Measurements from ENCODE around the gene GADL1.

GADL1 gene

DNA sequence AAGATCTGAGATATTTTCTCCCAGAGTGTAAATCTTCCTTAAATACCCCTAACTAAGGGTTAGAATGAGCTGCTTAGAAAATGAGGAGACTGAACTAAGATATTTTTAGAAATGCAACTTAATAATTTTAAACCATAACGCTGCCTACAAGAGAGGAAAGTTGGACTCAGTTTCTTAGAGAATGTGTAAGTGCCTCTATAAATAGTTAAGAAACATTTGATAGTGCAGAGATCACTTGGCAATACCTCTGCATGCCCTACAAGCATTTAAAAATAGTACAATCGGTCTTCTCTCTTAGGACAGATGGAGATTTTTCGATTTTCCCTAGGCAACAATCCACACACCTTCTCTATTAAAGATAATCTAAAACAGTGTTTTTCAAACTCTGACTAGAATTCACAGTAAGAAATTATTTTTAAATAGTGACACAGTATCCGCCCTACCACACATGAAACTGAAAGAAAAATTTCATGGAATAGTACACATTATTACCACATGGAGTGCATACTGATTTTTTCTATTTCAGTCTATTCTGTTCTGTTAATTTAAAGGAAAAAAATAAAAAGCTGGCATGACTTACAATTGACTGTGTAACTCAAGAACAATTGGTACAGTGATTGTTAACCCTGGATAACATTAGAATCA, 83.2 kb downstream of the GADL1 start:
- DNase-seq (ENCODE audit: low read depth in 2 of 2) = no peak

DNA sequence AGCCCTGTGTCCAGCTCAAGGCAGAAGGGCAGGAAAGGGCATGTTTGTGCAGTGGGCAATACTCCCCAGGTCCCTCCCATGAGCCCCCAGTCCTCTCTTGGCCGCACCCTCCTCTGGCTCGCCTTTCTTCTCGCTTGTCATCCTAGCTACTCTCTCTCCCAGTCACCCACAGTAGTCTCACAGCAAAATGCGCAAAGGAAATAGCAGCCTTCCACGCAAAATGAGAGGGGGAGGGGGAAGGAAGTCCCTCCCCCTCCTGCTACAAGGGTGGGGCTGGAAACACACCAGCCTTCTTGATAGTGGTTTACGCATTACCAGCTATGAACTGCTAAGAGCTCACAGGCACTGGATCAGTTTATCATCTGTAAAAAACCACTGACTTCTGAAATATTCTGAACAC, 83.8 kb downstream of the GADL1 start:
- no peak for DNase-seq (ENCODE audit: low read depth in 2 of 2)

DNA sequence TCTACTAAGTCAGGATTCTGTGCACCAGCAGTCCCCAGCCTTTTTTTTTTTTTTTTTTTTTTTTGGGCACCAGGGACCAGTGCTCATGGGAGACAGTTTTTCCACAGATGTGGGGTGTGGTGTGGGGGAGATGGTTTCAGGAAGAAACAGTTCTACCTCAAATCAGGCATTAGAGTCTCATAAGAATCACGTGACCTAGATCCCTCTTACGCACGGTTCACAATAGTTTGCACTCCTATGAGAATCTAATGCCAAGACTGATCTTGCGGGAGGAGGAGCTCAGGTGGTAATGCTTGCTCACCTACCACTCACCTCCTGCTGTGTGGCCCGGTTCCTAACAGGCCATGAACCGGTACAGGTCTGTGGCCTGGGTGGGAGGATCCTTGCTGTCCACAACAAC, 88.8 kb downstream of the GADL1 start:
- no peak for DNase-seq (ENCODE audit: low read depth in 2 of 2)

DNA sequence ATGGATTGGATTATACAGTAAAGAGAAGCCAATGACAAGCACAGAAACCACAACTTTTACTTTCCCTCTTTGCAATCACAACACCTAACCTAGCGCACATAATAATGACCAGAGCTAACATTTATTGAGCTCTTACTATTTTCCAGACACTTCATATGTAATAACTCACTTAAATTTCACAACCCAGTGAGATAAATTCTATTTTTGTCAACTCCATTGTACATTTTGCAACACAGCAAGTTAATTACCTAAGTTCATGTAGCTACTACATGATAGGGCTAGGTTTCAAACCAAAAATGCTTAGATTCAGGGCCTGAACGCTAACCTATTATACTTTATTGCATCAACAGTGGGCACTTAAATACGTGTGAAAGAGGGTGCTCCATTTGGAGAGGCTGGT, 89.5 kb downstream of the GADL1 start:
- DNase-seq (ENCODE audit: low read depth in 2 of 2) = no peak

DNA sequence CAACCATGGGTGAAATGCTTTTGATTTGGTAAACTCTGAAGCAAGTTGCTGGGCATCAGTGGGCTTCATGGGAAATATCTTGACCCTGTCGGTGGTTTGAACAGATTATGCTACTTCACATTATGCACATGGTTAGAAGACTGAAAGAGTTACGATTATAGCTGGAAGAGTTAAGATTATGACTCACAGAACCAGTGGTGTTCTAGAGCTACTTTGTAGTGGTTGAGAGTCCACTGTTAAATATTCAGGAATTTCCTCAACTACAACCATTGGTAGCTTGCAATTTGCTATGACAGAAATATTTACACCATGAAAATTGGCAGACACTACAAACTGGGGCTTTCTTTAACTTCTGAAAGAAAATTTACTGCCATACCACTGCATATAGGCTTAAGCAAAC, 99.3 kb downstream of the GADL1 start:
- no peak for DNase-seq (ENCODE audit: low read depth in 2 of 2)

DNA sequence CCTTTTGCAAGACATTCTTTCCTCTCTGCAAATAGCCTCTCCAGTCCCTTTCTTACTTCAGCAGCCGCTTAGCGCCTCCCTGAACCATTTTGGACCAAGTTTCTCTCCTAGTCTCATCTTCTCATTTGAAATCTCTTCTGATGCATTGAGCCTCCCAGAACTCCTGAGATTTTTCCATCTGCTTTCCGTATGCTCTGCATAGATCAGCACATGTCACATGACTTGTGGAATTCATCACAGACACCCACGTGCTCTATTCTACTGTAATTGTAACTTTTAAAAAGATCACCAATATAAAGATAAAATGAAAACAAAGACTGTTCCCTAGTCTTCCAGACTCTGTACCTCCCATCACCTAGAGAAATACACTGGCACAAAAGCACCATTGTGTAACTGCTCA, 100.7 kb downstream of the GADL1 start:
- no peak for DNase-seq (ENCODE audit: low read depth in 2 of 2)

DNA sequence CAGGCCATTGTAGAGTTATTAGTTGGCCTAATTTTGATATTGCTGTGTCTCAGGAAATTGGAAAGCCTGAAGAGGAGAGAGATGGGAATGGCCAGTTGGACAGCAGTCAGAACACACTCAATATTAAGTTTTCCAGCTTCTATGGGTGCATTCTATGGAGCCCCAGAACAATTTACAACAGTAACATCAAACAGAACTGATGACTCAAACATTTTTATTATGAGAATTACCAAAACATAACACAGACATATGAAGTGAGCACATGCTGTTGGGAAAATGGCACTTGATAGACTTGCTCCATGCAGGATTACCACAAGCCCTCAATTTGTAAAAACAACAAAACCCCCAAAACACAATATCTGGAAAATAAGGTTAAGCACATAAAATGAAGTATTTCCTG, 104.3 kb downstream of the GADL1 start:
- no peak for DNase-seq (ENCODE audit: low read depth in 2 of 2)

DNA sequence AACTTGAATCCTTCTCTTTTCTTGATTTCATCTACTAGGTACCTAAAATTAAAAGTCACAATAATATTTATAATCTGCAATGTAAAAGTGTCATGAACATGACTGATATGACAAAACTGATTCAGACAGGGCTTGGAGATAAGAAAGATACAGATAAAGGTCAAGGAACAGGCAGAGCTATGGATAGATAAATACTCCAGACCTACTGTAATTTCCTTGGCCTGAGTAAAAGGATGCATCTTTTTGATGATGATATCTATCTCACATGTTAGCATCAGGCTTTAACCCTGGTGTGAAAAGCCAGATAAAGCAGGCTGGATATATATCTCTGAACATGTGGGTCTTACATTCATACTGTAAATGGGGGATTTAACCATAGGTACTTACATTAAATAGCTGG, 108.1 kb downstream of the GADL1 start:
- no peak for DNase-seq (ENCODE audit: low read depth in 2 of 2)

DNA sequence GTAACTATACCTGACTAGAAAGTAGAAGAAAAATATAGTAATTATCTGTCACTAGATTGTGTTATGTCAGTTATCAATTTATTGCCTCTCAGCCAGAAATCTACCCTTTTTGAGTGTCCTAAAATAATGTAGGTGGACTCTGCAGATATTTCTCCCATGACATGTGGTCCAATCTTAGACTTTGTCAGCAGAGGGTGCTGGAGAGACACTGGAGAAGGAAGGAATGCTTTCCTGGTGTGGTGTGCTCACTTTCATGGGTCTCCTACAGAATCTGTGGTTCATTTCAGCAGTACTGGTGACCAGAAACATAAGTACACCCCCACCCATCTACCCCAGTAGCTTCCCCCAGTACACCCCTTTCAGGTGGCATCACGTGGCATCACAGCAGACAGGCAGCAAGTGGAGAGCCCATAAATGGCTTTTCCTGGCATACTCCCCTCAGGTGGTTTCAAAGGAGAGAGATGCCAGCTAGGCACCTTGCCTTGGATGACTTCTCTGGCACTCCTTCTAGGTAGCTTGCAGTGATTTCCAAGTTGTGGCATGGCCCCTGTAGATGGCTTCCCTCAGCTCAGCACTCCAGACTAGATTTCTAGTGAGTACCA, 114.7 kb downstream of the GADL1 start:
- DNase-seq (ENCODE audit: low read depth in 2 of 2) = no peak

DNA sequence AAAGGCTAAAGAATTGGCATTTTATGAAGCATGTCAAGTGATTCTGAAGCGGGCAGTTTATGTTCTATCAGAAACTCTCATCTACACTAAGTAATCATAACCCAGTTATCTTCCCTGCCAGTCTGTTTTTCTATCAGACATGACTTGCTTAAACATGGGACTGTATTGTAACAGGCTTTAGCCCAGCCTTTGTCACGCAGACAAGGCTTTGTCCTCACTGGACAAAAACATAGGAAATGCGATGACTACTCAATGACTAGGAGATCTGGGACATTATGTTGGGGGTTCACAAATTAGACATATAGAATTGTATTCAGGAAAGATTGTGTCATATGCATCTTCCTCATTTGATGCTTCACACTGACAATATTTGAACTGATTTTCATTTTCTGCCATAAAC, 115.5 kb downstream of the GADL1 start:
- no peak for DNase-seq (ENCODE audit: low read depth in 2 of 2)

DNA sequence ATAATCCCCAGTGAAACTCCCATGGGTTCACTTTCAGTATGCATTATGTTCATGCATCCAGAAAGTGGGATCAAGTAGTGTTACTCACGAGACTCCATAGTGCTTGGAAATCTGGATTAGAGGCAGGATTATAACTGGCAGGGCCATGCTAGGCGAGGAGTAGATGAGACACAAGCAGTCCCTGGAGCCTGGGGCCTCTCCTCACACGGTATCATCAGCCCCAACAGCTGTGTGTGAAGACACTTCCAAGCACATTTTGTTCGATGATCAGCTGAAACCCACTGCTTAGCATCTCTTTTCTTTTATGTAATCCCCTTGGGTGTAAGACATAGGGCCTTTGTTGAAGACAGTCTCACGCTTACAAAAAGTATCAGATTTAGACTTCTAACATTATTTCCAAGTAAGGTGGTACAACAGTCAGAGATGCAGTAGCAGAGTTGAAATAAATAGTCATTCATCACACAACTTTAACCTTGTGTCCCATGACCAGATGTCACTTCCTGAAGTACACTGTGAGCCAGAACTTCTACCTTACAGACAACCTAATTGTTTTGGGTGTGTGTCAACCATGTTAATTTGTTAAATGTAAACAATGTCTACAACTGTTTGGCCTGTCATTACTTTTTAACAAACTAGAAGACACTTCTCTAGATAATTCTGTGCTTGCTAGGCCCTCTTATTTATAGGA, 116.9 kb downstream of the GADL1 start:
- DNase-seq (ENCODE audit: low read depth in 2 of 2) = no peak

DNA sequence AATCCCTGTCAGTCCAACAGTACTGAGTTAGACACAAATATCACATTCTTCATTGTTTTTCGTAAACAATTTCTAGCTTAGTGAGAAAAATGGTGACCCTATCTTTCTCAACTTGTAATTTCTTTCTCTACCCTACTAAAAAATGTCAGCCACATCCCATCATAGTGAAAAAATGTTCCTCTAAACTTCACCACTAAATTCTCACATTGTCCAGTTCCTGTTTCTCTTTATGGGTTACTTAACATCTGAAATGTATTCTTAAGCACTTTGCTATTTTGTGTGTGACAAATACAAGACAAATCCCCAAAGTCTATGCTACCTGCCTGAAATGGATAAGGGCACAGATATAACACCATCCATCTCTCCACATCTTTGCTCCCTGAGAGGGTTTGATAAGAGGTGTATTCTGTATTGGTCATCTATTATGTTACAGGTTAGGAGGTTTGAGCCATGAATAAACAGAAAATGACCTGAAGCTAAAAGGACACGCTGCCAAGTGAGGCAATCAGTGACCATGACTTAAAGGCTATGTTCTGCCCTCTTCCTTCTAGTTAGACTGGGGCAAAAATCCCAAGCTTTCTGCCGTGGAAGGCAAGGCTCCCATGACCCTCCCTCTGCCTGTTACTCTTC, 118.2 kb downstream of the GADL1 start:
- DNase-seq (ENCODE audit: low read depth in 2 of 2) = no peak

DNA sequence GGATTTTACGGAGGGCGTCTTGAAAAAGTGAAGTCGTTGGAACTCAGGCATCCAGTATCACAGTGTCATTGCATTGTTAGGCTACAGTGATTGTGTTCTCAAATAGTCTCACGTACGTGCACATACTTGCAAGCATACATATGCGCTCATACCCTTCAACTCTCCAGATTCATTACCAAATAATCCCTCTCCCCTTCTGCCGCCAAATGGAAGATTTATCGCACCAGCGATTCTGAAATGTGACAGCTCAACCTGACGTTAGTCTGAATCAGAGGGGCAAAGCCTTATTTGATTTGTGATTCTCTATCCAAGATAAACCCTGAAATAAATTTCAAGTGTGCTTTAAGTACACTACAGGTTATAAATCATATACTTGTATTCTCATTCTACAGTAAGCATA, 119.4 kb downstream of the GADL1 start:
- DNase-seq (ENCODE audit: low read depth in 2 of 2) = no peak

DNA sequence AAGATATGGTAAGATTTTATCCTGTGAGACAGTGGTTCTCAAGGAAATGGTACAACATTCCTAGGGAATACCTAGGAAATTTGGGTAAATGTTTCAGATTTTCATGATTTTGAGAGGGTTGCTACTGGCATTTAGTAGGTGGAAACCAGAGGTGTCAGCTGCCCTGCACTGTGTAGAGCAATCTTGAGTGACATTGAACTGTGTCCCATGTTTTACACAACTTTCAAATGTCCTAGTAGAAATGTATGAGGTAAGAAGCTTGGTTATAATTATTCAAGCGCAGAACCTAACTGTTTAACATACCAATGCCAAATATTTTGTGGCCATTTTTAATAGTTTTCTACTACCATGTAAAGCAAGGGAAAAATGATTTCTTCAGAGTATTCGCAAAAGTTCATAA, 120.4 kb downstream of the GADL1 start:
- DNase-seq (ENCODE audit: low read depth in 2 of 2) = no peak

DNA sequence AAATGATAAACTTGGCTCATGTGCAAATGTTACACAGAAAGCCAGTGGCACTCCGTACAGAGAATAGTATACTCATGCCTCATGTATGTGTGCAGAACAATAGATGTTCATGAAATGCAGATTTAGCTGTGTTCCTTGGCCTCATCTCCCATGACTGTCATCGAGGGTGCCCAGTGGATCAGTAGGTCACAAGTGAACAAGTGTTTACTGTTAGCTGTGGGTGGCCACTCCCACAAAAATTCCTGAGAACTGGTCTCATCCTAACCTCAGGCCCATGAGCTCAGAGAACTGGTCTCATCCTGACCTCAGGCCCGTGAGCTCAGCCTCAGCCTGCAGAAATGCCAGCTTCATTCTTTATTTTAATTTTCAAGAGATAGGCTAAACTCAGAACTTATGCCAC, 124.1 kb downstream of the GADL1 start:
- no peak for DNase-seq (ENCODE audit: low read depth in 2 of 2)

DNA sequence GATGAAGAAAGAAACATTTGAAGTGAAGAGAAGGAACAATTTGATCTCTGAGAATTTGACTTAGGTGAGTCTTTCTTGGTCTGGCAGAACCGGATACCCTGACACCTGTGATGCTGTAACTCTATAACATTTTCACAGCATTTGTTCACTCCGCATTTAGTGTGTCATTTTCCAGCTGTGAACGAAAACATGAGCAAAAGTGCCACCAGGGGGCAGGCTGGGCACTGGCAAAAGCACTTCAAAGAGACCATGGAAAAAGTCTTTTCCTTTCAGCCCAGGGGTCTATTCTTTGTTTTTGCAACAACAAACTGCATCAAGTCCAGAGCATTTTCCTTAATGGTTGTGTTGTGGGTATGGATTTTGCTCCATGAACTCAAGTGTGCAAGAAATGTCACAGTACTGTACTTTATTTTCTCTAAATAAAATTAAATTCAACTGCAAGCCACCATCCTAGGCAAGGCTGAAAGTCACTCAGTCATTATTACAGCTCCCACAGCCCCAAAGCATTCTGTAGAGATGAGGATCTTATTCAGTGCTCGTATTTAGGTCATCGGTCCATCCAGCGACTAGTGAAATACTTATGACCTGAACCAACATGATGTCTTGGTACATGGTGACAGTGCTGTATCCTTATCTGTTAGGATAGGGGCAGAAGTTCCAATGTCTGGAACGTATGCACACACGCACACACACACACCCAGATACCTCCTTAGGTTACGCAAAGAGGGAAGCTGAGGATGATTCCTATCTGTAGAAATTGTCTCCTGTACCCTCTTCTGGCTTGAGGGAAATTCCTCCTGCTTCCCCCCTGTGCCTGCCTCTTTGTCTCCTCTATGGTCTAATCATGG, 125.5 kb downstream of the GADL1 start:
- DNase-seq (ENCODE audit: low read depth in 2 of 2) = peak; percentile 30 to 54

DNA sequence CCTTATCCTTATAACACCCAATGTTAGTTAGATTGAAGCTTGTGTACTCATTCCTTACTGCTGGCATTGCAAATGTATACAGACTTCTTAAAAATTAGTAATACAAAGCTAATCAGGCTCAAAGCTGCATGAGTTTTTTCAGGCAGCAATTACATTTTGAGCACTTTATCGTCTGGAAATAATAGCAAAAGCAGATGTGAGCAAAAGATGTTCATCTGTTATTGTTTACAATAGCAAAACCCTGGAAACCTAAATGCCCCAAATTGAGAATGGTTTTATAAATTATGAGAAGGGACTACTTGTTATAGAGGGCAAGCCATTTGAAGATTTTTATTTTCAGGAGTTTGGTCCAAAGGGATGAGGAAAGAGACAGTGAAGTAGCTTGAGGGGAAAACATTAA, 126.4 kb downstream of the GADL1 start:
- DNase-seq (ENCODE audit: low read depth in 2 of 2) = no peak

DNA sequence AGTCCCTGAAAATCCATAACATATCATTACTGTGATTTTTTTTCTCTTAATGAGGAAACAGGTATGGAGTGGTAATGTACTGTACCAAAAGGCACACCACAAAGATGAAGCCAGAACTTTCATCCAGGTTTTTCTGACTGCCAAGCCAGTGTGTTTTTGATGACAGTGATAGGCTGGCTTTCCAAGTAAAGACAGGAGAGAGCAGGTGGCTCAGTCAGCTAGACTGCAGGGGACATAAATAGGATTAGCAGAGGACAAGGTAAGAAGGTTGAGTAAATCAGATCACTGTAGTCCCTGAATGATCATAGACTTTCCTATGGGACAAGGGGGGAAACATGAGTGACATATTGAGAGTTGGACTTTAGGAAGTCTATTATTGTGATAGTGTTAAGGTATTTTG, 127.9 kb downstream of the GADL1 start:
- DNase-seq (ENCODE audit: low read depth in 2 of 2) = no peak

DNA sequence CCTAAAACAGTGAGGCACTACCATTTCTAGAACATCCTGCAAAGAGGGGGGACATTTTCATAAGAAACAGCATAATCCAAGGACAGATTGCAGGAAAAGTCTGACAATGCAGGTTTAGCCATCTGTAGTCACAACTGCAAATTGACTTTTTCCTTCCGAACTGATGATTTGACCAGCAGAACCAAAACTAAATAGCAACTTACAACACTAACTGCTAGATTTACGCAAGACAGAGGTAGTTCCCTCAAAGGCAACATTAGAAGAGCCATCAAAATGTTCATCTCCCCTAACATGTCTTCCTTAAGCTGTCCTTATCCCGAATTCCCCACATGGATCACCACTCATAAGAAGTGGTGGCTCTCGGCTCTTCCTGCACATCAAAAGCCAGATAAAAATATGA, 129.6 kb downstream of the GADL1 start:
- DNase-seq (ENCODE audit: low read depth in 2 of 2) = no peak

DNA sequence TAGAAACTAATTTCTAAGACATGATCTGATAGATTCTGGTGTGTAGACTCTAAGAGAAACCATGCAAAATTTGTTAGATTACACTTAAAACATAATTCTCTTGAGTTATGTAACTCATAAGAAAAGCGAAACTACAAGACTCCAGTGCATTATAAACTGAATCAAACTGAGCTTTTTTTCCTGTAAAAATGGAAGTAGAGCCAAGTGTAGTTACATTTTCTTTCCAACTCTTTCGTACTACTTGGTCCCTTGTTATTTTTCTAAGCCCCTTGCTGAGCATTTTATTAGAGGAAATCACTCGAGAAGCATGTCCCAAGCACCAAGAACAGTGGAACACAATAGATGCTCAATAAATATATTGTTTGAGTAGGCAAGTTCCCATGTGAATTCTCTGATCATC, 130.2 kb downstream of the GADL1 start:
- DNase-seq (ENCODE audit: low read depth in 2 of 2) = no peak

DNA sequence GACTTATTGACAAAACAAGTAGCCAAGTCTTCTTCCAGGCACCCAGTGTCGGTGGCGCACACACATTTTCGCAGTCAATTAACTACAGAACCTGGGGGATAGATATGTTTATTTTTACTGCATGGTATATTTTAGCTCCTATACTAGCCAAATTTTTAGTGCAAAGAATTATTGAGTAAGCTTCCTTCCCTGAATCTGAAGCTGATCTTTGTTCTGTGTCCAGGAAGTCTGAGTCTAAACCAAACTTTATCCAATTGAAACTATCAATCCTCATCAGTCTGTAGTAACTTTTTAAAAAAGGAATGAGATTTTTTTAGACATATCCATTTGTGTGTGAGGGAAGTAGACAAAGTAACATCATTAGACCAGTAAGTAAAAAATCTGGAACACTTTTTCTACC, 133.1 kb downstream of the GADL1 start:
- no peak for DNase-seq (ENCODE audit: low read depth in 2 of 2)

DNA sequence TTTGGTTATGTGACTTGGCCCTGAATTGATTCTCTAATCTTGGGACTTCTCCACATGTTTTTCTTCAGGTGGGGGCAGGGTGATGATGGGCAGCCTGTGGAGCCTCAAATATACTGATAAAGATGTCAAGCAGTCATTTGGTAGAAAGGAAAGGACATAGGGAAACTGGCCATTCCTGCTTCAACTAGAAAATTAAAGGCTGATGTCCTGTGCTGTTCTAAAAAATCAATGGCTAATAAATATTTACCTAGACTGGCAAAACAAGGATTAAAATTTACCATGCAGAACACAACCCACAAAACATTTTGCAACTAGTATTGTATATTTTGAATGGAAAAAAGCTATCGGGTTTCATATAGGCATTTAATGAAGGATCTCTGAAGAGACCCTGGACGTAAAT, 133.7 kb downstream of the GADL1 start:
- DNase-seq (ENCODE audit: low read depth in 2 of 2) = no peak
